GM18498 (cell line): ENCODE data around the gene SDK1.
"Not testable (repeated sequence)": the region's sequence is repeated elsewhere in the genome, so short reads cannot be mapped to it uniquely, and the experiment has no call there.

Source experiments
- ATAC-seq: cut with Tn5 transposase; IDR thresholded peaks from one replicate; pipeline ENCODE4 v1.9.1; 2021; ENCODE audit warnings: mild to moderate bottlenecking, moderate library complexity; ENCODE audit not compliant: unreplicated experiment

The SDK1 gene

GRCh38 chr7:3943779-3944520 lies 642.9 kb downstream of the SDK1 start:
- no peak for ATAC-seq

- ATAC-seq, result no peak
These were observed 648.2 kb downstream of the SDK1 start for GRCh38 chr7:3949242-3949640.

GRCh38 chr7:3950249-3950648 lies 649.2 kb downstream of the SDK1 start:
- ATAC-seq, result peak; percentile 76

GRCh38 chr7:3951316-3952055 lies 650.4 kb downstream of the SDK1 start:
- no peak for ATAC-seq

- ATAC-seq, result no peak
These were observed 652.1 kb downstream of the SDK1 start for GRCh38 chr7:3953133-3953532.

- no peak for ATAC-seq
These were observed 652.9 kb downstream of the SDK1 start for GRCh38 chr7:3953946-3954345.

GRCh38 chr7:3955026-3955425 lies 654.0 kb downstream of the SDK1 start:
- ATAC-seq, result no peak

GRCh38 chr7:3955751-3956696 lies 655.0 kb downstream of the SDK1 start:
- ATAC-seq, result peak; percentile 75

- peak; percentile 63 for ATAC-seq
These were observed 655.9 kb downstream of the SDK1 start for GRCh38 chr7:3956949-3957348.

- ATAC-seq, result peak; percentile 38
These were observed 656.5 kb downstream of the SDK1 start for GRCh38 chr7:3957472-3958108.

- ATAC-seq, result no peak
These were observed 657.0 kb downstream of the SDK1 start for GRCh38 chr7:3958109-3958483.

GRCh38 chr7:3959364-3959763 lies 658.3 kb downstream of the SDK1 start:
- ATAC-seq, result no peak

GRCh38 chr7:3960050-3960763 lies 659.2 kb downstream of the SDK1 start:
- no peak for ATAC-seq

GRCh38 chr7:3960942-3961341 lies 659.9 kb downstream of the SDK1 start:
- no peak for ATAC-seq

- ATAC-seq, result no peak
These were observed 660.9 kb downstream of the SDK1 start for GRCh38 chr7:3961857-3962503.

- ATAC-seq, result not testable (repeated sequence)
These were observed 662.7 kb downstream of the SDK1 start for GRCh38 chr7:3963768-3964167.

GRCh38 chr7:3964980-3965606 lies 664.0 kb downstream of the SDK1 start:
- no peak for ATAC-seq

- ATAC-seq, result no peak
These were observed 664.8 kb downstream of the SDK1 start for GRCh38 chr7:3965794-3966395.

- no peak for ATAC-seq
These were observed 667.2 kb downstream of the SDK1 start for GRCh38 chr7:3968234-3968633.
